K562 (cell line): Measurements from ENCODE around the gene OLFM3.

Source experiments
- BRD4 ChIP-seq: fragments of 200-600 bp; sonication (generic); IDR thresholded peaks from 2 replicates; pipeline ENCODE4 v1.6.1; 2017; ENCODE audit warnings: inconsistent platforms
- NBN ChIP-seq: fragments of 450-650 bp; IDR thresholded peaks from 2 replicates; pipeline ENCODE4 v1.6.1; 2016; ENCODE audit warnings: low read depth, mild to moderate bottlenecking
- POLR2A ChIP-seq: fragments of 450-650 bp; conservative IDR thresholded peaks from 2 replicates; pipeline ENCODE4 v1.6.1; 2016
- TF ChIP-seq, protein P1 (sequence below): fragments of 450-650 bp; IDR thresholded peaks from 2 replicates; pipeline ENCODE4 v1.6.1; 2016
- TF ChIP-seq, protein P2 (sequence below): fragments of 250-450 bp; sonication (Bioruptor Pico); IDR thresholded peaks from 2 replicates; pipeline ENCODE4 v1.5.0; 2021; ENCODE audit warnings: mild to moderate bottlenecking, moderate library complexity

DNA sequence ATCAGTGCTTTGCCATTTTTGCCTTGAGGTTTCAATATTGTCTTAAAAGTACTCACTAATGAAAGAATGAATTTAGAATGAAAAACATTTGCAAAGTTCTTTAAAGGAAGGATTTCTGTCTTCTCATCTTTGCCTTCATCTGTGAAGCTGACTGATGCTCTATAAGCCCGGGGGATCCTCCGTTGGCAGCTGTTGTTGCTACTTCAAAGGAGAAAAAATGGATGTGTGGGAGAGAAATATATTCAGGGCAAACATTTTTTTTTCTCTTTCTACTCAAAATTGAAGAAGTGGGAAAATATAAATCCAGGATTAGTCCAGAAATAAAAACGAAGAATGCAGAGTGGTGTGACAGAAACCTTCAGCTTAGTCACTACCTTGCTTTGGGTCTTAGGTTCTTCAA, 142.5 kb downstream of the OLFM3 start:
- TF ChIP-seq POLR2A, result no peak
- TF ChIP-seq NBN, result no peak
- TF ChIP-seq BRD4, result no peak
- TF ChIP-seq, protein P1, sequence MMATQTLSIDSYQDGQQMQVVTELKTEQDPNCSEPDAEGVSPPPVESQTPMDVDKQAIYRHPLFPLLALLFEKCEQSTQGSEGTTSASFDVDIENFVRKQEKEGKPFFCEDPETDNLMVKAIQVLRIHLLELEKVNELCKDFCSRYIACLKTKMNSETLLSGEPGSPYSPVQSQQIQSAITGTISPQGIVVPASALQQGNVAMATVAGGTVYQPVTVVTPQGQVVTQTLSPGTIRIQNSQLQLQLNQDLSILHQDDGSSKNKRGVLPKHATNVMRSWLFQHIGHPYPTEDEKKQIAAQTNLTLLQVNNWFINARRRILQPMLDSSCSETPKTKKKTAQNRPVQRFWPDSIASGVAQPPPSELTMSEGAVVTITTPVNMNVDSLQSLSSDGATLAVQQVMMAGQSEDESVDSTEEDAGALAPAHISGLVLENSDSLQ, result no peak
- TF ChIP-seq, protein P2, sequence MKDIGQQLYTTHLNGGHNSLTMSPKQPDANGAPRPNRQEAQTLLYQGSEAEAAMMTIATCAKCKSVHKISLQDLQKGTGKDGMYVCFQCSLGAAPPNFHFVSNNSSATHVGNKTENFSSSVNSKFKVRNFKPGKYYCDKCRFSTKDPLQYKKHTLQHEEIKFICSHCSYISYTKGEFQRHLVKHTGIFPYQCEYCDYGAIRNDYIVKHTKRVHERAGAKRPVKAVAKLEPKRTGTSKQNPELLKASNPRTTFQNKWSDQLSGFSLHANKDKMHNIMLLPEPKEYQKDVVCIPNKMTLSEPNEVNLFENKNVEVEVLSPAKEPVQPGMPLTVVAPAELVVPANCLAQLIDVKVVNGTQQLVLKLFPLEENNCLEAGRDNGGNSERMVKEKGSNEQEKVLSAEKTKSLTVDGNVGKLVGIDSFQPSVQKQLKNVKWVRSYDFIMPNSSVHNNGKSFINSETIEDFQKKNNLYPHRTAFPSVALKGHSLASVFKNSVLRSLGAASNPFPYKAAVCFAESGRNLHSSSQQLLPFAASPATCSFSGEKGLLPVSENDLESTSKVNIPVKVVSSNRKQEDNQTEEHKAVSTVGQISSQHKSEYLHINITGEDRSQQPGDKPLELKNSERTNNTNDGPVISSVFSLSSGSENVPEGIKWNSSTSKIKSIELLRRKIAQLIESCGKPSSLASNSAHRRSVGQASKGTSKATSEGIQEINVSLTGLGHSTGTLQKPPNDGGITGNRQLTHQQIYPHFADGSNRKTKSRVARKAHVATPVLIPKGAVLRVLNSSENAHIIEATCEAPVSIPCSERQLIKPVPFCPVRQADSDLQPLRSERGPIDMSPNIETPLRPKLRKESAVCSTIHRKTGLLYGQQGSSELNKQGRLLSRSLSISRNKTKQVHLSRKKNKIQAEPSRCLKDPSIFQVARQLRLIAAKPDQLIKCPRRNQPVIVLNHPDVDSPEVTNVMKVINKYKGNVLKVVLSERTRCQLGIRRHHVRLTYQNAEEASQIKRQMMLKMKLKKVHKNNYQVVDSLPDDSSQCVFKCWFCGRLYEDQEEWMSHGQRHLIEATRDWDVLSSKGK (CRISPR knock-in tag), result no peak
